Measurements from ENCODE around the gene WAC. TPM values are rescaled to one million over a fixed set of nuclear protein-coding genes. Genes with fewer than 3 reads are reported as not detected.

WAC gene
- total RNA-seq, 1 experiment from 2014 or later = 64.7 TPM

- no peak for DNase-seq (ENCODE audit: low read depth)
Measured at GRCh38 chr10:28533186-28533564, 257 bp downstream of the WAC start.

- DNase-seq (ENCODE audit: low read depth) = peak; percentile 36
Measured at GRCh38 chr10:28533571-28534304, 820 bp downstream of the WAC start.

- DNase-seq (ENCODE audit: low read depth) = no peak
Measured at GRCh38 chr10:28535846-28536245, 2.9 kb downstream of the WAC start.

- DNase-seq (ENCODE audit: low read depth) = no peak
Measured at GRCh38 chr10:28538595-28538994, 5.7 kb downstream of the WAC start.

GRCh38 chr10:28540145-28540544 lies 7.2 kb downstream of the WAC start:
- no peak for DNase-seq (ENCODE audit: low read depth)

GRCh38 chr10:28541717-28542365 lies 8.9 kb downstream of the WAC start:
- peak; percentile 15 for DNase-seq (ENCODE audit: low read depth)

GRCh38 chr10:28542728-28543127 lies 9.8 kb downstream of the WAC start:
- DNase-seq (ENCODE audit: low read depth) = no peak

- DNase-seq (ENCODE audit: low read depth) = no peak
Measured at GRCh38 chr10:28544058-28544457, 11.1 kb downstream of the WAC start.

GRCh38 chr10:28545967-28546644 lies 13.2 kb downstream of the WAC start:
- DNase-seq (ENCODE audit: low read depth) = no peak

GRCh38 chr10:28548781-28549498 lies 16.0 kb downstream of the WAC start:
- DNase-seq (ENCODE audit: low read depth) = no peak

- DNase-seq (ENCODE audit: low read depth) = no peak
Measured at GRCh38 chr10:28551086-28551485, 18.2 kb downstream of the WAC start.

GRCh38 chr10:28552775-28553174 lies 19.9 kb downstream of the WAC start:
- no peak for DNase-seq (ENCODE audit: low read depth)

- no peak for DNase-seq (ENCODE audit: low read depth)
Measured at GRCh38 chr10:28554009-28554408, 21.1 kb downstream of the WAC start.

GRCh38 chr10:28554952-28555351 lies 22.0 kb downstream of the WAC start:
- no peak for DNase-seq (ENCODE audit: low read depth)

GRCh38 chr10:28555358-28555757 lies 22.4 kb downstream of the WAC start:
- DNase-seq (ENCODE audit: low read depth) = no peak

- DNase-seq (ENCODE audit: low read depth) = no peak
Measured at GRCh38 chr10:28556142-28556541, 23.2 kb downstream of the WAC start.

- DNase-seq (ENCODE audit: low read depth) = no peak
Measured at GRCh38 chr10:28558186-28558585, 25.3 kb downstream of the WAC start.

- DNase-seq (ENCODE audit: low read depth) = no peak
Measured at GRCh38 chr10:28558923-28559508, 26.1 kb downstream of the WAC start.

- DNase-seq (ENCODE audit: low read depth) = no peak
Measured at GRCh38 chr10:28559618-28560017, 26.7 kb downstream of the WAC start.

GRCh38 chr10:28560617-28561016 lies 27.7 kb downstream of the WAC start:
- DNase-seq (ENCODE audit: low read depth) = no peak

- DNase-seq (ENCODE audit: low read depth) = no peak
Measured at GRCh38 chr10:28561531-28561930, 28.6 kb downstream of the WAC start.

- no peak for DNase-seq (ENCODE audit: low read depth)
Measured at GRCh38 chr10:28564905-28565304, 32.0 kb downstream of the WAC start.

All from LHCN-M2 (cell line).